ENCODE data around the gene RERE.

- TF ChIP-seq POLR2AphosphoS5 (IDR thresholded peaks at IDR 0.05; ENCODE audit: borderline replicate concordance, low read depth, low read length) (no peak), EZH2 (IDR thresholded peaks at IDR 0.05) (no peak), FOXP2 (optimal IDR thresholded peaks at IDR 0.05; ENCODE audit: control extremely low read depth, extremely low read length, insufficient read depth) (no peak)
Measured at GRCh38 chr1:8714173-8714572, 103.3 kb downstream of the RERE start.

All from SK-N-MC (cell line).